SH-SY5Y (cell line): ENCODE data around the gene DOK7.

Source experiments
- GATA2 ChIP-seq: IDR thresholded peaks from 2 replicates; pipeline ENCODE4 v1.6.1; 2011; ENCODE audit warnings: mild to moderate bottlenecking, low read depth, low read length
- GATA3 ChIP-seq: IDR thresholded peaks from 2 replicates; pipeline ENCODE4 v1.6.1; 2011; ENCODE audit warnings: low read depth, mild to moderate bottlenecking, low read length, moderate library complexity

- TF ChIP-seq GATA2 (no peak), GATA3 (no peak)
Observed at GRCh38 chr4:3500634-3501101, 37.6 kb downstream of the DOK7 start.
